Activated CD4-positive, alpha-beta T cell treated with anti-CD3 and anti-CD28 coated beads, Interleukin-2, amount 10 ng/mL, durations not matched to agents 24 days and 14 days (primary cell): Measurements from ENCODE around the gene RNF149. TPM values are rescaled to one million over a fixed set of nuclear protein-coding genes. Genes with fewer than 3 reads are reported as not detected.
"Not testable (repeated sequence)": the region's sequence is repeated elsewhere in the genome, so short reads cannot be mapped to it uniquely, and the experiment has no call there.

ENCODE experiments used
- DNase-seq: peaks from one replicate; pipeline ENCODE4 v3.0.0; 2022
- H3K27ac Mint-ChIP-seq: one replicate; pipeline ENCODE4 v1.8.0; 2022; ENCODE audit warnings: mild to moderate bottlenecking, mixed read lengths
- H3K27me3 Mint-ChIP-seq: one replicate; pipeline ENCODE4 v1.8.0; 2022; ENCODE audit warnings: mixed read lengths
- H3K36me3 Mint-ChIP-seq: one replicate; pipeline ENCODE4 v1.8.0; 2022; ENCODE audit warnings: low read depth, mild to moderate bottlenecking, mixed read lengths
- H3K4me1 Mint-ChIP-seq: one replicate; pipeline ENCODE4 v1.8.0; 2021; ENCODE audit warnings: mixed read lengths
- H3K4me3 Mint-ChIP-seq: one replicate; pipeline ENCODE4 v1.8.0; 2022; ENCODE audit warnings: mild to moderate bottlenecking, moderate library complexity, mixed read lengths
- H3K9me3 Mint-ChIP-seq: one replicate; pipeline ENCODE4 v1.8.0; 2021; ENCODE audit warnings: mixed read lengths
- intact Hi-C: fragments of 100-400 bp; cut with micrococcal nuclease; formaldehyde crosslinking; loops from one replicate; pipeline ENCODE4 v1.15.1; 2023
- total RNA-seq: library from RNA; stranded (reverse); gene quantifications from 2 replicates; pipeline ENCODE4 v1.2.3, GENCODE V29; 2022

Gene RNF149
- total RNA-seq, 1 donor from 2014 or later = 40.3 TPM

DNA sequence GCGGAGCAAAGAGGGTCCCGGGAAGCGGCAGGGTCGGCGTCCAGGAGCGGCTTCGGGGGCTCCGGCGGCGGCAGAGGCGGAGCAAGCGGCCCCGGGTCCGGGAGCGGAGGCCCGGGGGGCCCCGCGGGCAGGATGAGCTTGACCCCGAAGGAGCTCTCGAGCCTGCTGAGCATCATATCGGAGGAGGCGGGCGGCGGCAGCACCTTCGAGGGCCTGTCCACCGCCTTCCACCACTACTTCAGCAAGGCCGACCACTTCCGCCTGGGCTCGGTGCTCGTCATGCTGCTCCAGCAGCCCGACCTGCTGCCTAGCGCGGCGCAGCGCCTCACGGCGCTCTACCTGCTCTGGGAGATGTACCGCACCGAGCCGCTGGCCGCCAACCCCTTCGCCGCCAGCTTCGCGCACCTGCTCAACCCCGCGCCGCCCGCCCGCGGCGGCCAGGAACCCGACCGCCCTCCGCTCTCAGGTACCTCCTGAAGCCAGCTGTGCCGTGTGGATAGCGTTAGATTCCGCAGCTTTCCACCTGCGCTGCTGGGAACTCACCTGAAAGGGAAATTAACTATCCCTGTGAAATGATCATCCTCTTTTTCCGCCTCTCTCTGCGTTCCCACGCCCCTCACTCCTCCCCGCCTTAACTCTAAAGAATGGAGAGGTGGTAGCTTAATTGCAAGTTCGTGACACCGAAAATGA lies 55.3 kb downstream of the RNF149 start:
- peak overlapping the region; percentile 93 for H3K4me3 Mint-ChIP-seq
- H3K4me1 Mint-ChIP-seq = peaks cover 46% of the 10 kb centered on the region
- DNase-seq = peak; percentile 93
- H3K27ac Mint-ChIP-seq = peak overlapping the region; percentile 96
- peaks cover 32% of the 10 kb centered on the region for H3K36me3 Mint-ChIP-seq
- intact Hi-C loops = loop anchor here (2.0 to 5.0 kb wide), 3 partner anchors 250 to 690 kb away; partner anchors contain the start of genes MAP4K4, PDCL3 and RPL31
- no peaks in the 10 kb centered on the region for H3K27me3 Mint-ChIP-seq
- H3K9me3 Mint-ChIP-seq = no peaks in the 10 kb centered on the region

DNA sequence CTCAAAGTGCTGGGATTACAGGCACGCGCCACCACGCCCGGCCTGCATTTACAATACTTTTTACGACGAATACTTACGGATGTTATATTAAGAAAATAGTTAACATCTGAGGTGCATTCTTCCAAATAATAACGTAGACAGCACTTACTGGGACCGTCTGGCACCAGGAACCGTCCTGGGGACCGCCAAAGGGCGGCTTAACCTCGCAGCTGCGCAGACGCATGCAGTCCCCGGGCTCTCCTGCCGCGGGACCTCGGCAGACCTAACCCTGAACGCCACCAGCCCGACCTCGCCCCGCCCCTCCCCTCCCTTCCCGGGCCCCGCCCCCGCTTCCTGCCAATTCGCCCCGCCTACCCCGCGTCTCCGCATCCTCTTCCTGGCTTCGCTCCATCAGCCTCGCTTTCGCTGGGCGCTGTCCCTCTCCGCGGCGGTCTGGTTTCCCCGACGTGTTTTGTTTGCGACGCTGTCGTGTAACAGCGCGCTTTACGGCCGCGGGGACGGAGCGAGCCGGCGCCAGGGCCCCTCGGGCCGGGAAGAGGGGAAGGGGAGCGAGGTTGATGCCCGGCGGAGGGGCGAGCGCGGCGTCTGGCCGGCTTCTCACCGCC lies 56.0 kb downstream of the RNF149 start, which contains the start of gene CNOT11:
Gene CNOT11, plus strand, starts transcription at position 479 of the 605 bp plus-strand sequence. Its CDS starts 79 bp downstream, at position 558.
- peaks cover 44% of the 10 kb centered on the region for H3K4me1 Mint-ChIP-seq
- peak within 1 kb of the TSS; percentile 93 for H3K4me3 Mint-ChIP-seq
- H3K9me3 Mint-ChIP-seq = no peaks in the 10 kb centered on the region
- H3K36me3 Mint-ChIP-seq = peaks cover 27% of the 10 kb centered on the region
- no peaks in the 10 kb centered on the region for H3K27me3 Mint-ChIP-seq
- peak; percentile 99 for DNase-seq
- intact Hi-C loops = loop anchor here (1.0 to 5.0 kb wide), 6 partner anchors 20 to 690 kb away; partner anchors contain the start of genes MAP4K4, PDCL3, RPL31 and TBC1D8
- peak within 1 kb of the TSS; percentile 96 for H3K27ac Mint-ChIP-seq

DNA sequence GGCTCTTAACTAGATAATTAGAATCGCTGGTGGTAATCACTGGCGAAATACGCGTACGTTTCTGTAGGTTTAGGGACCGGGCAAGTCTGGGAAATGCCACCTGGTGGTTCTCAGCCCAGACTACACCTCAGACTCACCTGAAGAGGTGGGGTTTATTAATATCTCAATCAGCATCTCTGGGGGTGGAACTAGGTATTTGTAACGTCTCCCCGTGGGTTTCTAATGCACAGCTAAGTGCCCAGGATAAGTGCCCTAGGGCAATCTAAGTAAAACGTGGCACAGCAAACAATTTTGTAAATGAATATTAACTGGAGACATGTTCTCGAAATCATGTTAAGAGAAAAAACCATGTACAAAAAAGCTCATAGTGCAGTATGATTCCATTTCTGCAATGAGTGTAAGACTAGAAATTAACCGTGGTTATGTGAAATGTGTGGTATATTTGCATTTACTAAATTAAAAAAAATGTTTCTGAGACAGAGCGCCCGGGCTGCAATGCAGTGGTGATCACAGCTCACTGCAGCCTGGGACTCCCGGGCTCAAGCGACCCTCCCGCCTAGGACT lies 56.6 kb downstream of the RNF149 start:
- no peaks in the 10 kb centered on the region for H3K27me3 Mint-ChIP-seq
- DNase-seq = peak; percentile 67
- H3K36me3 Mint-ChIP-seq = peaks cover 24% of the 10 kb centered on the region
- peak overlapping the region; percentile 96 for H3K27ac Mint-ChIP-seq
- H3K9me3 Mint-ChIP-seq = no peaks in the 10 kb centered on the region
- H3K4me1 Mint-ChIP-seq = peaks cover 40% of the 10 kb centered on the region
- intact Hi-C loops = loop anchor here (1.0 to 5.0 kb wide), 6 partner anchors 20 to 689 kb away; partner anchors contain the start of genes MAP4K4, PDCL3, RPL31 and TBC1D8
- H3K4me3 Mint-ChIP-seq = peak overlapping the region; percentile 93

DNA sequence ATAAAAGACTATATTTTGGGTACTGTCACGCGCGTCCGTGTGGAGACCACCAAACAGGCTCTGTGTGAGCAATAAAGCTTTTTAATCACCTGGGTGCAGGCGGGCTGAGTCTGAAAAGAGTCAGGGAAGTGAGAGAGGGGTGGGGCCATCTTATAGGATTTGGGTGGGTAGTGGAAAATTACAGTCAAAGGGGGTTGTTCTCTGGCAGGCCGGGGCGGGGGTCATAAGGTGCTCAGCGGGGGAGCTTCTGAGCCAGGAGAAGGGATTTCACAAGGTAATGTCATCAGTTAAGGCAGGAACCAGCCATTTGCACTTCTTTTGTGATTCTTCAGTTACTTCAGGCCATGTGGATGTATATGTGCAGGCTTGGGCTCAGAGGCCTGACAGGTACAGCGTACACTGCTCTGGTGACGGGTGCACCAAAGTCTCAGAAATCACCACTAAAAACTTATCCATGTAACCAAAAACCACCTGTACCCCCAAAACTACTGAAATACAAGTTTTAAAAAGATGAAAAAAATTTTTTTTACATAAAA lies 57.2 kb downstream of the RNF149 start:
- intact Hi-C loops = loop anchor here (5.0 kb wide), 1 partner anchor 446 kb away; the partner anchor contains the start of gene MAP4K4
- H3K4me1 Mint-ChIP-seq = peaks cover 34% of the 10 kb centered on the region
- not testable (repeated sequence) for H3K27ac Mint-ChIP-seq, H3K9me3 Mint-ChIP-seq, DNase-seq, H3K27me3 Mint-ChIP-seq
- peak overlapping the region; percentile 10 for H3K4me3 Mint-ChIP-seq
- peaks cover 20% of the 10 kb centered on the region for H3K36me3 Mint-ChIP-seq

DNA sequence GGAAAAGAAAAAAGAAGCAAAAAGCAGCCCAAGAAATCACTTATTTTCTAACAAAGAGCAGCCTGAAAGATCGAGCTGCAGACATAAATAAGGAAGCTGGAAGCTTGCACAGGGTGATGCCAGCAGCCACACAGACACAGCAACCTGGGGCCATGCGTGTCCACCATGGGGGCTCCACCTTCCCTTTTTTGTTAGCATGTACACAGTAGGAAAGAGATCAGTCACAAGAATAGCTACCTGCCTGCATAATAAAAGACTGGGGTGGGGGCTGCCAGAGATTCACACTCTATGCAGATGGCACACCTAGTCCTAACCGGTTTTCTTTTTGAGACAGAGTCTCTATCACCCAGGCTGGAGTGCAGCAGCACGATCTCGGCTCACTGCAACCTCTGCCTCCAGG lies 58.7 kb downstream of the RNF149 start:
- intact Hi-C loops = loop anchor here (5.0 kb wide), 1 partner anchor 447 kb away; the partner anchor contains the start of gene MAP4K4
- no peaks in the 10 kb centered on the region for H3K27me3 Mint-ChIP-seq
- no peaks in the 10 kb centered on the region for H3K9me3 Mint-ChIP-seq
- peaks cover 24% of the 10 kb centered on the region for H3K4me1 Mint-ChIP-seq
- no peak overlapping the region for H3K27ac Mint-ChIP-seq
- no peak overlapping the region for H3K4me3 Mint-ChIP-seq
- peaks cover 13% of the 10 kb centered on the region for H3K36me3 Mint-ChIP-seq
- DNase-seq = no peak

DNA sequence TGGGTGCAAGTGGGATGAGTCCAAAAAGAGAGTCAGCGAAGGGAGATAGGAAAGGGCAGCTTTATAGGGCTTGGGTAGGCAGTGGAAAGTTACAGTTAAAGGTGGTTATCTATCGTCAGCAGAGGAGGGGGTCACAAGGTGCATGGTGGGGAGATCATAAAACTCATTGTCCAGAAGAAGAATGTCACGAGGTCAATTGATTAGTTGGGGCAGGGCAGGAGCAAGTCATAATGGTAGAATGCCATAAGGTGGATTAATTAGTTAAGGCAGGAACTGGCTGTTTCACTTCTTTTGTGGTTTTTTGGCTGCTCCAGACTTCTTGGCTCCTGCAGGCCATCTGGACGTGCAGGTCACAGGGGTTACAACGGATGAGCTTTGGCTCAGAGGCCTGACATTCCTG lies 59.7 kb downstream of the RNF149 start:
- H3K4me3 Mint-ChIP-seq, H3K9me3 Mint-ChIP-seq, intact Hi-C loops, H3K36me3 Mint-ChIP-seq, H3K27me3 Mint-ChIP-seq, DNase-seq, H3K27ac Mint-ChIP-seq: not testable (repeated sequence)
- H3K4me1 Mint-ChIP-seq = peaks cover 13% of the 10 kb centered on the region

DNA sequence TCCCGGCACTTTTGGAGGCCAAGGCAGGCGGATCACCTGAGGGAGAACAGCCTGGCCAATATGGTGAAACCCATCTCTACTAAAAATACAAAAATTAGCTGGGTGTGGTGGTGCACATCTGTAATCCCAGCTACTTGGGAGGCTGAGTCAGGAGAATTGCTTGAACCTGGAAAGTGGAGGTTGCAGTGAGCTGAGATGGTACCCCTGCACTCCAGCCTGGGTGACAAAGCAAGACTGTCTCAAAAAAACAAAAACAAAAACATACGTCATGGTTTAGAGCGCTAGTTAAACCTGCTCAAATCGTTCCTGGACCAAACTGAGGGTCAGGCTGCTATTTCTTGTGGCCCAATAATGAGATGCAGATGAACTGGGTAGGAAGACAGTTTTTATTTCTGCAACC lies 63.0 kb downstream of the RNF149 start:
- DNase-seq, H3K4me3 Mint-ChIP-seq, H3K4me1 Mint-ChIP-seq, H3K9me3 Mint-ChIP-seq, H3K27ac Mint-ChIP-seq, H3K27me3 Mint-ChIP-seq, intact Hi-C loops, H3K36me3 Mint-ChIP-seq: not testable (repeated sequence)

DNA sequence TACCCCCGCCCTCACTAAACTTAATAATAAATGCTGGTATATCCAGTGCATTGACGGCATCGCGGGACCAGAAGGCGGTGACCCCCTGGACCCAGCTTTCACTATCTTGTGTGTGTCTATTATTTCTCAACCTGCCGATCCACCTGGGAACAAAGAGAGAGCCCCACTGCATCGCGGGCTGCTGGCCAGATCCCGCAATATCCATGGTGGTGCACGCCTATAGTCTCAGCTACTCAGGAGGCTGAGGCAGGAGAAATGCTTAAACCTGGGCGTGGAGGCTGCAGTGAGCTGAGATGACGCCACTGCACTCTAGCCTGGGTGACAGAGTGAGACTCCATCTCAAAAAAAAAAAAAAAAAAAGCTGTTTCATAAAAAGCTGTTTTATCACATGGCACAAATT lies 63.6 kb downstream of the RNF149 start:
- H3K36me3 Mint-ChIP-seq, H3K27me3 Mint-ChIP-seq, H3K9me3 Mint-ChIP-seq, DNase-seq, H3K27ac Mint-ChIP-seq, H3K4me1 Mint-ChIP-seq, intact Hi-C loops, H3K4me3 Mint-ChIP-seq: not testable (repeated sequence)

DNA sequence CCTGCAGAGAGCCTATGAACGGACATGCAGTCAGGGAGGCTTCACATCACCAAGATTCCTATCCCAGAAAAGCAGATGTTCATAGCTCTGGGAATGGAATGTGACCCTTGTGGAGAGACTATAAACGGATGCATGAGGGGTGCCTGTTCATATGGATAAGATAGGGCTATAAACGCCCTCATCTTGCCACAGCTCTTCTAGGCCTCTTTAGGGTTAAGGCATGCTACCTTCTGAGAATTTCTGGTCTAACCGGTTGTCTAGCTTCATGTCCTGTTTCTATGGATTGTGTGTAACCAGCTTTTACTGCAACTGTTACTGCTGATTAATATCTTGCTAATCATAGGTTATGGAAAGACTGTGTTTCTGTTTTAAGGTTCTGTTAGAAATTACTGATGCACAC lies 64.1 kb downstream of the RNF149 start:
- H3K9me3 Mint-ChIP-seq, H3K4me3 Mint-ChIP-seq, DNase-seq, H3K27me3 Mint-ChIP-seq, H3K4me1 Mint-ChIP-seq, H3K27ac Mint-ChIP-seq, intact Hi-C loops, H3K36me3 Mint-ChIP-seq: not testable (repeated sequence)

DNA sequence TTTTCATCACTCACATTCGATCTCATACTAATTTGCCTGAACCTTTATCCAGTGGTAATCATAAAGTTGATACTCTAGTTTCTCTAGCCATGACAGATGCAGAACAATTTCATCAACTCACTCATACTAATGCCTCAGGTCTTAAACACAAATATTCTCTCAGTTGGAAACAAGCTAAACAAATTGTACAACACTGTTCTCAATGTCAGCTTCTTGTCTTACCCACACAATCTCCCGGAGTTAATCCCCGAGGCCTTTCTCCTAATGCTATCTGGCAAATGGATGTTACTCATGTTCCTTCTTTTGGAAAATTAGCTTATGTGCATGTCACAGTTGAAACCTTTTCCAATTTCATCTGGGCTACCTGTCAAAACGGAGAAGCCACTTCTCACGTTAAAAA lies 67.3 kb downstream of the RNF149 start:
- intact Hi-C loops = no loop called here
- no peak for DNase-seq
- Mint-ChIP-seq H3K36me3 (no peaks in the 10 kb centered on the region), H3K4me1 (peaks cover 9% of the 10 kb centered on the region), H3K9me3 (no peaks in the 10 kb centered on the region), H3K4me3 (no peak overlapping the region), H3K27me3 (peaks cover 4% of the 10 kb centered on the region), H3K27ac (no peak overlapping the region)

DNA sequence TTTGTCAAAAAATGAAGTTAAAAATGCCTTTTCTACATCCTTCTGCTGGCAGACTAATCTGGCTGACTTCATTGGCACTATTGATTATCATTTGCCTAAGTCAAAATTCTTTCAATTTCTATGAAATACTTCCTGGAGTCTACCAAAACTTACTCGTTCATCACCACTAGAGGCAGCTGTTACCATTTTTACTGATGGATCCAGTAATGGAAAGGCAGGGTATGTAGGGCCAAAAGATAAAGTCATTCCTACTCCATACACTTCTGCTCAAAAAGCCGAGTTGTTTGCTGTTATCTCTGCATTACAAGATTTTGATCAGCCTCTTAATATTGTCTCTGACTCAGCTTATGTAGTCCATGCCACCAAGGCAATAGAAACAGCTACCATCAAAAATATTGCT lies 67.8 kb downstream of the RNF149 start:
- intact Hi-C loops, H3K4me1 Mint-ChIP-seq, H3K27ac Mint-ChIP-seq: not testable (repeated sequence)

DNA sequence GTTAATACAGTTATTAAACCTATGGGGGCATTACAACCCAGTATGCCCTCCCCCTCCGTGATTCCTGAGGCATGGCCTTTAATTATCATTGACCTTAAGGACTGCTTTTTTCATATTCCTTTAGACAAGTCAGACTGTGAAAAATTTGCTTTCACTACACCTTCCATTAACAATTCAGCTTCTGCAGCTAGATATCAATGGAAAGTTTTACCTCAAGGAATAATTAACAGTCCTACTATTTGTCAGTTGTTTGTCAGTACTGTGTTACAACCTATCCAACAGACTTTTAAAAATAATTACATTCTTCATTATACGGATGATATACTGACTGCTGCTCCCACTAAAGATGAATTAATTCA lies 68.8 kb downstream of the RNF149 start:
- H3K4me1 Mint-ChIP-seq, intact Hi-C loops, H3K4me3 Mint-ChIP-seq, H3K27ac Mint-ChIP-seq, H3K36me3 Mint-ChIP-seq, H3K27me3 Mint-ChIP-seq, DNase-seq, H3K9me3 Mint-ChIP-seq: not testable (repeated sequence)

More for the DNA sequence above, 67.8 kb downstream of the RNF149 start:
- not testable (repeated sequence) for H3K27me3 Mint-ChIP-seq, H3K9me3 Mint-ChIP-seq, H3K4me3 Mint-ChIP-seq, H3K36me3 Mint-ChIP-seq
- DNase-seq = peak; percentile 64

DNA sequence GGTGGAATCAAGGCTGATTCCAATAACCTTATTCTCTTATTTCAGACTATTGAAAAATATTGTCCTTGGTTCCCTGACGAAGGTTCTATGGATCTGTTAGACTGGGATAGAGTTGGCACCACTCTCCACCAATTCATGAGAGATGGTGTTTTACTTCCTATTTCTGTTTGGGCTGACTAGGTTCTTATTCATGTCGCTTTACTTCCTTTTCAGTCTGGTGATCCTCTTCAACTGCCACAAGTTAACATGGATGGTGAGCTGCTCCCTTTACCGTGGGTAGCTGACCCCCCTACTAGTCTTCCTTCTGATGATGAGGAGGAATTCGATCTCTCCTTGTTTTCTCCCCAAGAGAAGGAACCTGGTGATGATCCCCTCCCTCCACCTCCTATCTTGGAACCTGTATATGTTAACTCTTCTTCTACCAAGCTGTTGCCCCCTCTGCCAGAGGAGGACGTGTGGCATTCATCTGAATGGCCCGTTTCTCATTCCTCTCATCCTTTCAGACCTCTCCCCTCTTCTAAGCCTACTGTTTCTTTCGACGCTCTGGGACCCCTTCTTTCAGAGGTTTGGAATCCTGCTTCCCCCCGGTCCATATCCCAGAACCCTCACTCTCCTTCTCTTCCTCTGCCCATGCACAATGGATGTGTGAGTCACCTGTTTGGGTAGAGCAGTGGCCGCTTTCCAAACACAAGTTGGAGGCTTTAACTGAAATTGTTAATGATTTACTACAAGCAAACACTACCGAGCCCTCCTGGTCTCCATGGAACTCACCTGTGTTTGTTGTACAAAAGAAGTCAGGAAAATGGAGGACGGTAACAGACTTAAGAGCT lies 69.4 kb downstream of the RNF149 start:
- peaks cover 9% of the 10 kb centered on the region for H3K4me1 Mint-ChIP-seq
- intact Hi-C loops = no loop called here
- H3K9me3 Mint-ChIP-seq = no peaks in the 10 kb centered on the region
- no peak for DNase-seq
- no peak overlapping the region for H3K4me3 Mint-ChIP-seq
- peaks cover 4% of the 10 kb centered on the region for H3K27me3 Mint-ChIP-seq
- no peak overlapping the region for H3K27ac Mint-ChIP-seq
- H3K36me3 Mint-ChIP-seq = no peaks in the 10 kb centered on the region
